AG04449 (cell line): ENCODE data around the gene CORO1C.
A peak's percentile ranks its signal among the peaks of the same experiment; 100 is the strongest.

Experiments used
- CTCF ChIA-PET: fragments of 350-600 bp; formaldehyde crosslinking; extraction: SDS; loops from one replicate; lab custom pipeline; 2021; ENCODE audit warnings: antibody characterized with exemption; lab: Yijun Ruan, JAX
- POLR2A ChIA-PET: fragments of 400-600, 350-600 bp; formaldehyde crosslinking; extraction: SDS; loops from one replicate; lab custom pipeline; 2020; ENCODE audit warnings: antibody characterized with exemption, inconsistent platforms; lab: Yijun Ruan, JAX
- DNase-seq: peaks from one replicate; pipeline ENCODE4 v3.0.0-alpha.2; 2010; ENCODE audit warnings: low read depth, low spot score
- H3K4me3 ChIP-seq: 2 replicates; pipeline ENCODE4 v1.5.1; 2011; ENCODE audit warnings: low read depth, mild to moderate bottlenecking, control low read depth, low read length
- TF ChIP-seq, protein P1 (sequence below): IDR thresholded peaks from one replicate; pipeline ENCODE4 v1.5.1; 2011; ENCODE audit warnings: mild to moderate bottlenecking, moderate library complexity, low read length, control low read depth, inconsistent platforms; ENCODE audit not compliant: insufficient read depth; ENCODE audit errors: missing control alignments

The CORO1C gene

DNA sequence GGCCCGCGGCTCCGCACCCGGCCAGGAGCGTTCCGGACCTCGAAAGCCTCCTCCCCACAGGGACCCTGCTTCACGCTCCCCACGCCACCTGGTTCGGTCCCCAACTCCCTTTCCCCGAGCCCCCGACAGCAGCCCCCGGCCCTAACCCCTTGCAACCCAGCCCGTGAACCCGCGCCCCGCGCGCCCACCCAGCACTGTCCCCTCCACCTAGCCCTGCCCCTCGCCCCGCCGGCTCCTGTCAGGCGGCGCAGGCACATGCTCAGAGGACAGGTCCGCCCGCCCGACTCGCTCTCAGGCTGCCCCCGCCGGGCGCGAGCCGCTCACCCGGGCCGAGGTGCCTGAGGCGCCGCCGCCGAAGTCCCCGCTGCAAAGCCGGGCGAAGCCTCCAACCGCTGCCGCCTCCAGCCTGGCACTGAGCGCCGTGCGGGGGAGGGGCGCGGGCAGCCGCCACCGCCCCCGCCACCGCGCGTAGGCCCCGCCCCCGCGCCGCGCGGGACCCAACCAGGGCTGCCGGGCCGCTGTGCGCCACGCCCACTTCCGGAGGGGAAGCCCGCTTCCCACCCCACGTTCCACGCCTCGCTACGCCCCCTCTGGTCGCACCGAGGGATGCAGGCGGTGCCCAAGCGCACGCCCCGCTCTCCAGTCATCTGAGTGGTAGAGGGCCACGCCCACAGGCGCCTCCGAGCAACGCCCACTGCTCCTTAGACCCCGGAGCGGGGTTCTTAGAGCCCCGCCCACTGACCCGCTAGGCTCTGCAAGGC lies at the start of gene CORO1C:
CORO1C (minus strand) TSS at position 414 of the 761 bp plus-strand sequence. CDS start 30,200 bp downstream, outside the sequence.
- ChIA-PET POLR2A (interaction anchor here (0.5 to 1.5 kb wide), 9 partner anchors 8 to 732 kb away, joined by 3 to 10 read pairs (median 4); no protein-coding TSS in a partner anchor), CTCF (interaction anchor here (0.6 to 2.6 kb wide), 18 partner anchors 9 to 72 kb away, joined by 3 to 12 read pairs (median 4); no protein-coding TSS in a partner anchor)
- TF ChIP-seq, protein P1, sequence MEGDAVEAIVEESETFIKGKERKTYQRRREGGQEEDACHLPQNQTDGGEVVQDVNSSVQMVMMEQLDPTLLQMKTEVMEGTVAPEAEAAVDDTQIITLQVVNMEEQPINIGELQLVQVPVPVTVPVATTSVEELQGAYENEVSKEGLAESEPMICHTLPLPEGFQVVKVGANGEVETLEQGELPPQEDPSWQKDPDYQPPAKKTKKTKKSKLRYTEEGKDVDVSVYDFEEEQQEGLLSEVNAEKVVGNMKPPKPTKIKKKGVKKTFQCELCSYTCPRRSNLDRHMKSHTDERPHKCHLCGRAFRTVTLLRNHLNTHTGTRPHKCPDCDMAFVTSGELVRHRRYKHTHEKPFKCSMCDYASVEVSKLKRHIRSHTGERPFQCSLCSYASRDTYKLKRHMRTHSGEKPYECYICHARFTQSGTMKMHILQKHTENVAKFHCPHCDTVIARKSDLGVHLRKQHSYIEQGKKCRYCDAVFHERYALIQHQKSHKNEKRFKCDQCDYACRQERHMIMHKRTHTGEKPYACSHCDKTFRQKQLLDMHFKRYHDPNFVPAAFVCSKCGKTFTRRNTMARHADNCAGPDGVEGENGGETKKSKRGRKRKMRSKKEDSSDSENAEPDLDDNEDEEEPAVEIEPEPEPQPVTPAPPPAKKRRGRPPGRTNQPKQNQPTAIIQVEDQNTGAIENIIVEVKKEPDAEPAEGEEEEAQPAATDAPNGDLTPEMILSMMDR, result peak; percentile 99
- DNase-seq, result no peak
- peak within 1 kb of the TSS; percentile 99 for H3K4me3 ChIP-seq

DNA sequence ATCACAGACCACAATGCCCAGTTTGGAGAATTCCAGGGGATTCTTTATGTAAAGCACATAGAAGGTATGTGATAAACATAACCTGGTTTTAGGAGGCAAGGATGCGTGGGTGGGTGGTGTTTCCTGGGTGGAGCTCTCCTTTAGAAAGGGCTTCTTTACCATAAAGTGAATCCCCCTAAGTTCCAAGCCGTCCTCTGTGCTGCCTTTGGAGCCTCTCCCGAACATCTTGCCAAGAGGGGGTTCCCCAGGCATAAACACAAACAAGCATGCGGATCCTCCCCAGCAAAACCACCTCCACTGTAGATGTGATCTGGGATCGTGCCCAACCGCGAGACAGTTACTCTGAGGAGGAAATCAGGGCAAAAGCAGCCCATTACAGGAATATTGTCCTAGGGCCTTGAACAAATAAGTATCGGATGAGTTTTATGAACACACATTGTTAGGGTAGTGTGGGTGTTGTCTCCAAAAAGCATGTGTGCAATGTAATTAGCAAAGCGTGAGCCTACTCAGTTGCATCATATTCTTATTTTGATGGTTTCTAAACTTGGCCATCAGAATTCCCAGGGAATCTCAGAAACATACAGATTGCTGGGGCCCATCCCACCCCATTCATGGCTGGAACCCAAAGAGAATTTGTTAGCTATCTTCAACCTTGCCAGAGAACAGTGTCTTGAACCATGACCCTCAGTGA lies 48.8 kb upstream of the CORO1C start:
- TF ChIP-seq, protein P1, result no peak
- CTCF ChIA-PET, result interaction anchor here (2.1 kb wide), 1 partner anchor 116 kb away, joined by 8 read pairs; no protein-coding TSS in a partner anchor
- DNase-seq, result no peak
- H3K4me3 ChIP-seq, result no peak overlapping the region
- POLR2A ChIA-PET, result no interaction called here

DNA sequence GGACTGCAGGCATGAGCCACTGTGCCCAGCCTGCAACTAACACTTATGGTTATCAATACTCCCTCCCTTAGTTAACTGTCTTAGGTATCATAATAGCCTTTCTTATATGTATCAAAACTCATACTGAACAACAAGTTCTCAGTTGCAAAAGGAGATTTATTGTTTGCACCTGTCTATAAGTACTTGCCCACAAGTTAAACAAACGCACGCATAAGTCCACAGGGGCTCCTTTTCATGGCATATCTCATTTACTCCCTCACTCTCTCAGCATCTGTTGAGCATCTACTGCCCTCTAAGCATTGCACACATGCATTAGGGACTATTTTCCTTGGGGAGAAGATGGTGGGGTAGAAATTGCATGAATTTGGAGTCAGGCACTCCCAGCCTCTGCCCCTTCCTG lies 46.7 kb upstream of the CORO1C start:
- POLR2A ChIA-PET, result no interaction called here
- TF ChIP-seq, protein P1, result no peak
- no peak for DNase-seq
- CTCF ChIA-PET, result interaction anchor here (3.0 kb wide), 1 partner anchor 114 kb away, joined by 14 read pairs; no protein-coding TSS in a partner anchor
- H3K4me3 ChIP-seq, result no peak overlapping the region

DNA sequence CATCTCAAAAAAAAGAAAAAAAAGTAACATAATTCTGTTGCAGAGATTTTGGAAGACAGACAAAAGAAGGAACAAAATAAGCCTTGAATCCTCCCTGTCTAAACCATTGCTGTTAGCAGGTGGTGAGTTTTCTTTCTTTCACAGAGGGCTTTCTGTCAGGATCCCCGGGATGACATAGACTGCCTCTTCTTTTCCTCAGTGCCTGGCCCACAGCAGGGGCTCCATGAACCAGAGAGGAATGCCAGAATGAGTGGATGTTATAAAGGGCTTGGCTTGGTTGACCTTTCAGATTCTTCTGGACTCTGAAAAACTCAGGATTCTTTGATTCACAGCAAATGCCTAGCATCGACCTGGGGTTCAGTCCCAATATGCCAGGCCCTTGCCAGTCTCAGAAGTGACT lies 45.8 kb upstream of the CORO1C start:
- ChIA-PET POLR2A (no interaction called here), CTCF (interaction anchor here (3.0 kb wide), 1 partner anchor 113 kb away, joined by 14 read pairs; no protein-coding TSS in a partner anchor)
- TF ChIP-seq, protein P1, result no peak
- DNase-seq, result no peak
- no peak overlapping the region for H3K4me3 ChIP-seq

DNA sequence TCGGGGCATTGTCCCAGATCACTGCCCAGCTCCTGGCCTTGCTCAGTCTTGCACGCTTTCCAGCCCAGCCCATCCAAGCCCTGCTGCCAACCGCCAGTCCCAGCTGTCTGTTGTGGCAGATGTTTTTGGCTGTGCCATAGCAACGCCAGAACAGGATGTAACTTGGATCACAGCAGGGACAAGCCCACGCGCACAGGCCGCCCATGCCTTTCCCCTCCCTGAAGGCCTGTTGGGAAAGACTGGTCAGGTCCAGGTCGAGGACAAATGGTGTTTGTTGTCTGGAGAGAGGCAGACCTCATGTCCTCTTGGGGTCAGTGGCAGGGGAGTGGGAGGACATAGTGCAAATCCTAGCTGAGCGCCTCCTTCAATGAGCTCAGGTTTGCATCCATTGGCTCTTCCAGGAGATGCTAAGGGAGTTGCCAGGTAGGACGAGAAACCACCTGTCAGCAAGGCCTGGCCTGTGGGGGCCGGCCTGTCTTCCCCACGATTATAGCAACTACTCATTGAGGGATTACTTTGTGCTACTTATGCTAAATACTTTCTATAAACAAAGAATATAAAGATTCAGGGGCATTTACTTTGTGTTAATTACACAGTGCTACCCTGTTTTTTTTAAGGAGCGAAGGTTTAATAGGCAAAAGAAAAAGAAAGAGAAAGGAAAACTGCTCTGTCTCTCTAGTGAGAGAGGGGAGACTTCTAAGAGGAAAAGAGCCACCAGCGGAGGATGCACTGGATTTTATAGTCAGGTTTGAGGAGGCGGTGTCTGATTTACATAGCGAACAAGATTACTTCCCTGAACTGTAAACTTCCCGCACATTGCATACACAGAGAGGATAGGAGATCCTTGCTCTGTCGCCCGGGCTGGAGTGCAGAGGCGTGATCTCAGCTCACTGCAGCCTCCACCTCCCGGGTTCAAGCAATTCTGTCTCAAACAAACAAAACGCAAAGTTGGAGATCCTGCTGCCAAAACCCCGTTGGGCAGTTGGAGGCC lies 42.8 kb upstream of the CORO1C start:
- ChIA-PET POLR2A (no interaction called here), CTCF (interaction anchor here (1.5 kb wide), 1 partner anchor 108 kb away, joined by 4 read pairs; no protein-coding TSS in a partner anchor)
- DNase-seq, result no peak
- TF ChIP-seq, protein P1, result no peak
- no peak overlapping the region for H3K4me3 ChIP-seq
